Dedifferentiated amniotic fluid mesenchymal stem cell (primary cell): ENCODE data around the gene PHRF1.
"Not testable (repeated sequence)": the region's sequence is repeated elsewhere in the genome, so short reads cannot be mapped to it uniquely, and the experiment has no call there.

ENCODE experiments used
- DNase-seq: peaks from one replicate; pipeline ENCODE4 v3.0.0-alpha.2; 2016; ENCODE audit errors: extremely low spot score

Gene PHRF1

DNA sequence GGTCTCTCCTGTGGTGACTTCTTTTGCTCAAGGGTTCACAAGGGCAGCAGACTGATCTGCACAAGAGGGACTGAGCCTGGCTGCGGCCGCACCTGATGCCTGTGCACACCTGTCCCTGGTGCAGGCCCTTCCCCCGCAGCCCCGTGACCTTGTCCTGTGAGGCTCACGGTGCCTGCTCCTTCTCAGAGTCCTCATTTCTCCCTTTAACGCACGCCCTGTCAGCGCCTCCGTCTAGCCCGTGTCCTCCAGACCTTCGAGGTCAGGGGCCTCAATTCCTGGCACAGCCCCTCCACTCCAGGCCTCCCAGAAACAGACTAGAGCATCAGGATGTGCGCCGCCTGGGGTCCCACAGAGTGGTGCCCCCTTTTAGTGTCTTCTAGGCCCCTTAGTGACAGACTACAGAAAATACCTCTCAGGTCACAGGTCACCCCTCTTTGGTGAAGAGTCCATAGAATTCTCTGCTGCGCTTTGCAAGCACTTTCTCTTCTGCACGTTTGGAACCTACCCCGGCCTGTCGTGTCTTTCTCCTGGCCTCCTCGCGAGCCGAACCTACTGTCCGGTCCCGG, 59.8 kb downstream of the PHRF1 start:
- no peak for DNase-seq

DNA sequence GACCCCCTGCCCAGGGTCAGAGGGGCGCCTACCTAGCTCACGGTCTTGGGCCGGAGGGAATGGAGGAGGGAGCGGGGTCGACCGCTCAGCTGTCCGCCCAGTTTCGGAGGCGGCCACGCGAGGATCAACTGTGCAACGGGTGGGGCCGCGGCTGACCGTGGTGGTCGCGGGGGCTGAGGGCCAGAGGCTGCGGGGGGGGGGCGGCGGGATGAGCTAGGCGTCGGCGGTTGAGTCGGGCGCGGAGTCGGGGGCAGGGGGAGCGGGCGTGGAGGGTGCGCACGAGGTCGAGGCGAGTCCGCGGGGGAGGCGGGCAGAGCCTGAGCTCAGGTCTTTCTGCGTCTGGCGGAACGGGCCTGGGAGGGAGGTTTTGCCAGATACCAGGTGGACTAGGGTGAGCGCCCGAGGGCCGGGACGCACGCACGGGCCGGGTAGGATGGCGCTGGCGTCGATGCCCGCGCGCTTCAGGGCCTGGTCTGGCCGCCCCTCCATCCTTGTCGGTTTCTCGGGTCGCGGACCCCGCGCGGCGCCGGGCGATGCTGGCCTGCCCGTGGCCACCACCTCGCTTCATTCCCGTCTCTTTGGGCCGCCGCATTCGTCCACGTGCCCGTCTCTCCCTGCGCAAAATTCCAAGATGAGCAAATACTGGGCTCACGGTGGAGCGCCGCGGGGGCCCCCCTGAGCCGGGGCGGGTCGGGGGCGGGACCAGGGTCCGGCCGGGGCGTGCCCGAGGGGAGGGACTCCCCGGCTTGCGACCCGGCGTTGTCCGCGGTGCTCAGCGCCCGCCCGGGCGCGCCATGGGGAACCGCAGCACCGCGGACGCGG, 60.5 kb downstream of the PHRF1 start, which contains the start of gene DRD4:
DRD4 (plus strand) TSS at position 759 of the 822 bp plus-strand sequence; CDS start at position 795, 36 bp downstream.
- no peak for DNase-seq

DNA sequence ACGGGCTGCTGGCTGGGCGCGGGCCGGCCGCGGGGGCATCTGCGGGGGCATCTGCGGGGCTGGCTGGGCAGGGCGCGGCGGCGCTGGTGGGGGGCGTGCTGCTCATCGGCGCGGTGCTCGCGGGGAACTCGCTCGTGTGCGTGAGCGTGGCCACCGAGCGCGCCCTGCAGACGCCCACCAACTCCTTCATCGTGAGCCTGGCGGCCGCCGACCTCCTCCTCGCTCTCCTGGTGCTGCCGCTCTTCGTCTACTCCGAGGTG, 61.0 kb downstream of the PHRF1 start:
- DNase-seq = no peak

DNA sequence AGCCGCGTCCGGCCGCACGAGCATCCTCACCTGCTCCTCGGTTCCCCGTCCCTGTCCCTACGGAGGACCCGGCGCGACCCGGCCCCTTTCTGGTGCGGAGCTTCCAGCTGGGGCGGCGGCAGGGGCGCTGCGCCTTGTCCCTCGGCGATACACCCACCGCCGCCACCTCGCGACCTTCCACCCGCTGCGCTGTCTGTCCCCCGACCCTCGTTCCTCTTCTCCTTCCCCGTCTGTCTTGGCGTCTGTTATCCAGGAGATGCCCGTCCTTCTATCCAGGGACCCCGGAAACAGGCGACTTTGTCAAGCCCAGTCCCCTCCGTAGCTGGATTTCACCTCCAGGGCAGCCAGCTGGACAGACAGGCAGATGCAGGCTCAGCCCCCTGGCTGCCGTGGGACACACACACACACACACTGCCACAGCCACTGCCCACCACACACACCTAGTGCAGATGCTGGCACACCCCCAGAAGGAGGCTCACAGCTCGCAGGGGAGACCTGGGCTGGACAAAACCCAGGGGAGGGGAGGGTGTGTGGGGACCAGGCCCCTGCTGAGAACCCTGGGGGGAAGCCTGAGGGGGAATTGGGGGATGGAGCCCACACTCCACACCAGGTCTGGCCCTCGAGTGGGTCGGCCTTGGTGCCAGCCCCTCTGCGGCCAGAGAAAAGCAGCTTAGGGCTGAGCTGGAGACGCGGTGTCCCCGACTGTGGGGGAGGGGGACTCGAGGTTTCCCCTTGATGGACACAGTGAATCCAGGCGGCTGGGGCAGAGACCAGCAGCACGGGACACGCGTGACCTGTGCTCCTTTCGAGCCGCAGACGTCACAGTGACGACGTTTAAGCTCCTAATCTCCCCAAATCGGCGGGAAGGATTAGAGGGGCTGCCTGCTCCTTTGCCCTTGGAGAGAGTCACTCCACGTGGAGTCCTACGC, 61.6 kb downstream of the PHRF1 start:
- no peak for DNase-seq

DNA sequence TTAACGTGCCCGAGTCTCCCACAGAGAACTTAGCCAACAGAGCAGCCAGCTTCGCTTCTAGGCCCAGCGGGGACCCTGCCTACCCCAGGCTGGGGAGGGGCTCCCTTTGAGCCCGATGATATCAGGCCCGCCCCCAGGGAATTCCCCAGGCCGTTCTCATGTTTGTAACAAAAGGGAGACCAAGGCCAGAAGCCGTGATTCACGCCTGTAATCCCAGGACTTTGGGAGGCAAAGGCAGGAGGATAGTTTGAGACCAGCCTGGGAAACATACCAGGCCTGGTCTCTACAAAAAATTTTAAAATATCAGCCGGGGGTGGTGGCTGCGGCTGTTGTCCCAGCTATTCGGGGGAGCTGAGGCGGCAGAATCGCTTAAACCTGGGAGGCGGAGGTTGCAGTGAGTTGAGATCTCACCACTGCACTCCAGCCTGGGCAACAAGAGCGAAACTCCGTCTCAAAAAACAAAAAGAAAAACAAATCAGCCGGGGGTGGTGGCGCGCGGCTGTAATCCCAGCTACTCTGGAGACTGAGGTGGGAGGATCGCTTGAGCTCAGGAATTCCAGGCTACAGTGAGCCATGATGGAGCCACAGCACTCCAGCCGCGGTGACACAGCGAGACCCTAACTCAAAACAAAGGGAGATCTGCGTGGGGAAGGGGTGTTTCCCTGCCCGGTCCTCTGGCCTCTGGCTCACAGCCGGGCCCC, 62.5 kb downstream of the PHRF1 start:
- DNase-seq = no peak

DNA sequence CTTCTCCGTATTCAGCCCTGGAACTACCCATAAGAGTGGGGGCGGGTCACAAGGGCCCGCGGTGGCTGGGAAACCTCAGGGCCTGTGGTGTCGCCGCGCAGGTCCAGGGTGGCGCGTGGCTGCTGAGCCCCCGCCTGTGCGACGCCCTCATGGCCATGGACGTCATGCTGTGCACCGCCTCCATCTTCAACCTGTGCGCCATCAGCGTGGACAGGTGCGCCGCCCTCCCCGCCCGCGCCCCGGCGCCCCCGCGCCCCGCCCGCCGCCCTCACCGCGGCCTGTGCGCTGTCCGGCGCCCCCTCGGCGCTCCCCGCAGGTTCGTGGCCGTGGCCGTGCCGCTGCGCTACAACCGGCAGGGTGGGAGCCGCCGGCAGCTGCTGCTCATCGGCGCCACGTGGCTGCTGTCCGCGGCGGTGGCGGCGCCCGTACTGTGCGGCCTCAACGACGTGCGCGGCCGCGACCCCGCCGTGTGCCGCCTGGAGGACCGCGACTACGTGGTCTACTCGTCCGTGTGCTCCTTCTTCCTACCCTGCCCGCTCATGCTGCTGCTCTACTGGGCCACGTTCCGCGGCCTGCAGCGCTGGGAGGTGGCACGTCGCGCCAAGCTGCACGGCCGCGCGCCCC, 63.2 kb downstream of the PHRF1 start:
- no peak for DNase-seq

DNA sequence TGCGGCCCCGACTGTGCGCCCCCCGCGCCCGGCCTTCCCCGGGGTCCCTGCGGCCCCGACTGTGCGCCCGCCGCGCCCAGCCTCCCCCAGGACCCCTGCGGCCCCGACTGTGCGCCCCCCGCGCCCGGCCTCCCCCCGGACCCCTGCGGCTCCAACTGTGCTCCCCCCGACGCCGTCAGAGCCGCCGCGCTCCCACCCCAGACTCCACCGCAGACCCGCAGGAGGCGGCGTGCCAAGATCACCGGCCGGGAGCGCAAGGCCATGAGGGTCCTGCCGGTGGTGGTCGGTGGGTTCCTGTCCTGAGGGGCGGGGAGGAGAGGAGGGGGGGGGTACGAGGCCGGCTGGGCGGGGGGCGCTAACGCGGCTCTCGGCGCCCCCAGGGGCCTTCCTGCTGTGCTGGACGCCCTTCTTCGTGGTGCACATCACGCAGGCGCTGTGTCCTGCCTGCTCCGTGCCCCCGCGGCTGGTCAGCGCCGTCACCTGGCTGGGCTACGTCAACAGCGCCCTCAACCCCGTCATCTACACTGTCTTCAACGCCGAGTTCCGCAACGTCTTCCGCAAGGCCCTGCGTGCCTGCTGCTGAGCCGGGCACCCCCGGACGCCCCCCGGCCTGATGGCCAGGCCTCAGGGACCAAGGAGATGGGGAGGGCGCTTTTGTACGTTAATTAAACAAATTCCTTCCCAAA, 63.9 kb downstream of the PHRF1 start:
- no peak for DNase-seq

DNA sequence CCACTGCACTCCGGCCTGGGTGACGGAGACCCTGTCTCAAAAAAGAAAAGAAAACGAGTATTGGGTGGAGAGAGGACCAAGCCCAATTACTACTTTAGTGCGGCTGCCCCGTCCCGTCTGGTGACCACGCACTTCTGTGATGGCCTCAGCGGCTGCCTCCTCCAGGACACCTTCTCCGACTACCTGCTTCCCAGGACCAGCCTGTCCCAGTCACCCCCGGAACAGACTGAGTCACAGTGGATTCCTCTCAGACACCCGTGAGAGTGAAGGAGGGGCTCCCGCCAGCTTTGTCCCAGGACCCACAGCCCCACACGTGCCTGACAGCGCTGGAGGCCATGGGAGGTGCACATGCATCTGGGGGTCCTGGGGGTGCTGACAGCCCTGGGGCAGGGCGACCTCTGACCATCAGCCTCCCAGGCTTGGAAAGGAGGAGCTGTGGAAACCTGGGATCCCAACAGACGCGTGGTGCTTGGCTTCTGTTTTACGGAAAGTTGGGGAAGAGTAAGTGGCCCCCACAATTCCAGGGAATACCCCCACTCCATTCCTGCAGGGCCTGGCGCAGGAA, 65.6 kb downstream of the PHRF1 start:
- no peak for DNase-seq

DNA sequence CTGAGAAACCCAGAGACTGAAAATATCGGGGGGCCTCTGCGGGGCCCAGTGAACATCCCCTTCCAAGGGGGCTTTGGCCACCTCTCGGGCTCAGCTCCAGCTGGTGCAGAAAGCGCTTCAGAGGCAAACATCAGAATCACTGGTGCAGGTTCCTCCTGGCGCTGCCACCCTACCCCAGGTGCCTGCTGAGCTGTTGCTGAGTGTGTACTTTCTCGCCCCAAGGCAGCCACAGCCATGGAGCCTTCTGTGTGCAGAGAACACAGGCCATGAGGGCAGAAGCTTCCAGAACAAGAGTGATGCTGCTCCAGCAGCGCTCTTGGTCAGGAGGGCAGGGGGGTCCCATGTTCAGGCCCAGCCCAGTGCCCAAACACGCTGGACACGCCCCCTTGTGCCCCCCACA, 67.1 kb downstream of the PHRF1 start:
- DNase-seq = no peak

DNA sequence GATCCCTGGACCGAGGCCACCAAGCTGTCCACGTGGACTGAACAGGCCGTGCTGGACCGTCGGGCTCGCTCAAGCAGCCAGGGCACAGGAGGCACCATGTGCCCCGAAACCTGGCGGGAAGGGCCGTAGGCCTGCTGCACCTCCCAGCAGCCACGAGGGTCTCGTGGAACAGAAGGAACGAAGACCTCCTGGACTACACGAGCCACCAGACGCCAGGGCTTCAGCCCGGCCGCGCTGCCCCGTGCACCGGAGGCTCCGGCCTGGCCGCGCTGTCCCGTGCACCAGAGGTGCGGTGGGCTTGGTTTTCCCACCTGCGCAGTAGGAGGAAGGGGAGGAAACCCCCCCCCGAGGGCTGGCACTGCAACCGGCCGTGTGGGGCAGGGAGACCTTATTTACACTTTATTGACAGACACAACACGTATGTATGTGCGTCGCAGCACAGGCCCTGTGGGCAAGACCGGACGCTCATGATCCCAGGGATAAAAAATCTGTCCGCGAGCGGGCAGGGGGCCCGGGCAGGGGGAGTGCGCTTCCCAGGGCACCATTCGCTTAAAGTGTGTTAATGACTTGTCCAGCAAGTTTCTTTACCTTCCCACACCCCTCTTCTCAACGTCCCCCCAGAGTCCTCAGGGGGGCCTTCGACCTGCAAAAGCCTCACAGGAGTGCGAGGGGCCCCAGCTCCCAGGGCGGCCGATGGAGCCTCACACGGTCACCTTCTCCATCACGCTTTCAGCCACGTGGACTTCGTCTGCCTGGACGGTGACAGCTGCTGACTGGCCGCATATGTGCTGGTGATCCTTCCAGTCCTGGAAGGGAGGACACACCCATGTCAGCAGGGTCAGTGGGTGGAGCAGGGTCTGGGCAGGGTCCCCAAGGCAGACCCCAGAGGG, 67.8 kb downstream of the PHRF1 start:
- no peak for DNase-seq

DNA sequence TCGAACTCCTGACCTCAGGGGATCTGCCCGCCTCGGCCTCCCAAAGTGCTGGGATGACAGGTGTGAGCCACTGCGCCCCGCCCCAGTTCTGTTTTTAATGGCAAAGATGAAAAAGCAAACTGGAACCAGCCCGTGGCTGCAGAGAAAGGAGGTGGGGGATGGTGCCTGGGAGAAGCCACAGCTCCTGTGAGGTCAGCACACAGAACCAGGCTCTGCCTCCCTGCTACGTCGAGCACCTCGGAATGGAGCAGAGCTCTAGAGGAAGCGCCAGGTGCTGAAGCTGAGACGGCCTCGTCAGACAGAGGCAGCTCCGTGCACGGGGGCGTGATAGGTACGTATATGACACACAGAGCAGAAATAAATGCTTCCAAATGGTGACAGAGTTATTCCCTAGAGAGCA, 69.3 kb downstream of the PHRF1 start:
- no peak for DNase-seq

DNA sequence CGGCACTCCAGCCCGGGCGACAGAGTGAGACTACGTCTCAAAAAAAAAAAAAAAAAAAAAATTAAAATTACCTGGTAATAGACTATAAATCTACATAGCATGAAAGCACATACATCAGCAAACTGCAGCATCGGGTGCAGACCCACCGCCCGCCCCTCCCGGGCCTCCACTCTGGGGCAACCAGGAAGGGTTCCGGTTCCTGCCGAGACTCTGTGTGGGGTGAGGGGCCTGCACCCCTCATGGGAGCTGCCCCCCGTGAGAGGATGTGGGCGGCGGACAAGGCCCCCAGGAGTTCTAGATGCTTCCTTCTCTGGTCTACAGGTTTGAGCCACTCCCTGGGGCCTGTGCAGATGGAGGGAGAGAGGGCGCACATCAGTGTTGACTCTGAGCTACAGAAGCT, 69.9 kb downstream of the PHRF1 start:
- DNase-seq = no peak

DNA sequence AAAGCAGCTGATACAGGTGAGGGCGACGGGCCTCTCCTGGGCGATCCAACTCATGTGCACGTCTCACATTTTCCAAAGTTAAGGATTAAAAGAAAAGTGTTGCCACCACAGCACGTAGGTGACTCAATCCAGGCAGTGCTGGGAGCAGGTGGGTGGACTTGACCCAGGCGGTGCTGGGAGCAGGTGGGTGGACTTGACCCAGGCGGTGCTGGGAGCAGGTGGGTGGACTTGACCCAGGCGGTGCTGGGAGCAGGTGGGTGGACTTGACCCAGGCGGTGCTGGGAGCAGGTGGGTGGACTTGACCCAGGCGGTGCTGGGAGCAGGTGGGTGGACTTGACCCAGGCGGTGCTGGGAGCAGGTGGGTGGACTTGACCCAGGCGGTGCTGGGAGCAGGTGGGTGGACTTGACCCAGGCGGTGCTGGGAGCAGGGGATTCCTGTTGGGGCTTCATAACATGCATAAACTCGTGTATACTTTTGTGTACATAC, 71.4 kb downstream of the PHRF1 start:
- not testable (repeated sequence) for DNase-seq

DNA sequence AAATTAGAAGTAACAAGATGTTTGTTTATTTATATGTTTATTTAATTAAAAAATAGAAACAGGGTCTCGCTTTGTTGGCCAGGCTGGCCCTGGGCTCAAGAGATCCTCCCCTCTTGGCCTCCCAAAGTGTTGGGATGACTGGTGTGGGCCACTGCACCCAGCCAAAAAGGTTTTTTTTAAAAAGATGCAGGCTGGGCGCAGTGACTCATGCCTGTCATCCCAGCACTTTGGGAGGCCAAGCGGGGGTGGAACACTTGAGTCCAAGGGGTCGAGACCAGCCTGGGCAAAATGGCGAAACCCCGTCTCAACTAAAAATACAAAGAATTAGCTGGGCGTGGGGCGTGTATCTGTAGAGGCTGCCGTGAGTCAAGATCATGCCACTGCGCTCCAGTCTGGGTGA, 74.2 kb downstream of the PHRF1 start:
- no peak for DNase-seq

DNA sequence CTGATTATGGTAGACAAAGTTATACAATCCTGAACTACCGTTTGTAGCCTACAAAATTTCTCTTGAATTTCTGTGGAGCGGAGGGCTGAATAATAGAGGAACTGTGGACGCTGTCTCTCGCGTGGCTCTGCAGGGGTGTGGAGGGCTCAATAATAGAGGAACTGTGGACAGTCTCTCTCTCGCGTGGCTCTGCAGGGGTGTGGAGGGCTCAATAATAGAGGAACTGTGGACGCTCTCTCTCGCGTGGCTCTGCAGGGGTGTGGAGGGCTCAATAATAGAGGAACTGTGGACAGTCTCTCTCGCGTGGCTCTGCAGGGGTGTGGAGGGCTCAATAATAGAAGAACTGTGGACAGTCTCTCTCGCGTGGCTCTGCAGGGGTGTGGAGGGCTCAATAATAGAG, 76.9 kb downstream of the PHRF1 start:
- DNase-seq = not testable (repeated sequence)

DNA sequence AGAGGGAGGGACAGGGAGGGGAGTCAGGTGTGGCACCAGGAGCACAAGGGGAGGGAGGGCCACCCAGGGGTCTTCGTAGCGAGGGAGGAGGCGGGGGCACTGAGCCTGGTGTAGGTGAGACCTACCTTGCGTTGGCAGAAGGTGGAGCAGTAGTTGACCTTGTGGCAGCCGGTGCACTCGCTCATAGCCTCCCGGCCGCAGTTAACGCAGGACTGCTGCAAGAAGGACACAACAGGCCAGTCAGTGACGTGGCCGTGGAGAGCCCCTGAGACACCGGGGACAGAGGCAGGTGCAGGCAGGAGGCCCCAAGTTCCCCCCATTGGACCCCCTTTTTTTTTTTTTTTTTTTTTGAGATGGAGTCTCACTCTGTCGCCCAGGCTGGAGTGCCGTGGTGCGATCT, 77.6 kb downstream of the PHRF1 start:
- no peak for DNase-seq

DNA sequence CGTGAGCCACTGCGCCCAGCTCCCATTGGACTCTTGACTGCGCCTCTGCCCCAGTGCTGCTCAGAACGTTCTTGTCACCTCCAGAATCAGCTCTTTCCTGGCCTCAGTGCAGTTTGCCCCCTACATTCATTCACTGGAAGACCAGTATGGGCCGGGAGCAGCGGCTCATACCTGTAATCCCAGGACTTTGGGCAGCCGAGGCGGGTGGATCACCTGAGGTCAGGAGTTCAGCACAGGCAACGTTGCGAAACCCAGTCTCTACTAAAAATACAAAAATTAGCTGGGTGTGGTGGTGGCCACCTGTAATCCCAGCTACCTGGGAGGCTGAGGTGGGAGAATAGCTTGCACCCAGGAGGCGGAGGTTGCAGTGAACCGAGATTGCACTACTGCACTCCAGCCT, 78.2 kb downstream of the PHRF1 start:
- DNase-seq = not testable (repeated sequence)

DNA sequence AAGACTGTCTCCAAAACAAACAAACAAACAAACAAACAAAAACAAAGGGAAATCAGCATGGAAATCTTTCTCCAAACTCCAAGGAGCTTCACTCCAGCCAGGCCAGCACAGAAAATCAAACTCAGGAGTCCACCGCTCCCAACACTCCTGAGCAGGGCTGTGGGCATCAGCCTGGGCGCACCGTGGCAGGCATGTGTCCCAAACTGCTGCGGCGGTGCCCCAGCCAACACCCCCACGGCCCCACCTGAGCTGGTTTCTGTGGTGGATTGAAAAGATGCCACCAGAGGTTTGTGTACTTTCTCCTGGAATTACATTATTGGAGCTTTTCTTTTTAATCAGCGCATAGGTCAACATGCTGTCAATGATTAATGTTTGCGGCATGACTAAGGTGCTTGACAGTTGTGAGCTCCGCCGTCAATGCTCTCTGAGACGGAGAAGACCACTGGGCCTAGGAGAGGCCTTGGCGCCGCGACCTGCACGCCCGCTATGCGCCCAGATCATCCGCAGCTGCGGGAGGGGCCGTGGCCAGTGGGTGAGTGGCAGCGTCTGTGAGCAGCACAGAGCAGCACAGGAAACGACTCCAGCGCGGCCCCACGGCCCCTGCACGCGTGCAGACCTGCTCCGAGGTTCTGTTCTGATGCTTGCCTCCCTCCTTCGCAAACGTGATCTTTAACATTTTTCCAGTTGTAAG, 78.9 kb downstream of the PHRF1 start:
- no peak for DNase-seq

DNA sequence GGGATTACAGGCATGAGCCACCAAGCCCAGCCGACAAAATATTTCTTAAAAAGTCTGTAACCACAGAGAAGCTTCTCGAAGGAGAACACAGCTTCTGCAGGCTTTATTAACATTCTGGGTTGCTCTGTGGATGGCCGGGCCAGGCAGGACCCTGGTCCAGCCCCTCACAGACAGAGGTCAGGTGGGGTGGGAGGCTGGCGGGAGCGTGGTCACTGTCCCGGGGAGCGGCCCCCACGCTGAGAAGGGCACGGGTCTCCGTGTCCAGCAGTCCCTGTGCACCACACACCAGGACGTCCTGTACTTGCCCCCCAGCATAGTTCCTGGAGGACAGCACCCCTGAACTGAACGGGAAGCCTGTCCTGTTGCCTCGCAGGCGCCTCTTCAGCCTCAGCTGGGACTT, 80.2 kb downstream of the PHRF1 start:
- no peak for DNase-seq
